Cardiac fibroblast (primary cell): ENCODE results near the gene SMNDC1.

Source experiments
- DNase-seq, 2 donors: peaks; one replicate each; pipeline versions ENCODE4 v3.0.0 to v3.0.0-alpha.2; 2010; ENCODE audit warnings: low read depth in 2 of 2
- H3K4me3 ChIP-seq, 2 donors: replicated peaks in 1 of 2; 1 replicate in 1 of 2; 2 replicates in 1 of 2; pipeline ENCODE4 v1.5.1; 2011; ENCODE audit warnings: low read depth in 2 of 2, low read length in 2 of 2, mild to moderate bottlenecking in 2 of 2, moderate library complexity in 1 of 2
- TF ChIP-seq, protein P1 (sequence below): IDR thresholded peaks from one replicate; pipeline ENCODE4 v1.5.1; 2011; ENCODE audit warnings: low read depth, mild to moderate bottlenecking, low read length, inconsistent platforms

Gene SMNDC1

GRCh38 chr10:110286841-110287240, 17.9 kb downstream of the SMNDC1 start:
- DNase-seq = no peak
- TF ChIP-seq, protein P1, sequence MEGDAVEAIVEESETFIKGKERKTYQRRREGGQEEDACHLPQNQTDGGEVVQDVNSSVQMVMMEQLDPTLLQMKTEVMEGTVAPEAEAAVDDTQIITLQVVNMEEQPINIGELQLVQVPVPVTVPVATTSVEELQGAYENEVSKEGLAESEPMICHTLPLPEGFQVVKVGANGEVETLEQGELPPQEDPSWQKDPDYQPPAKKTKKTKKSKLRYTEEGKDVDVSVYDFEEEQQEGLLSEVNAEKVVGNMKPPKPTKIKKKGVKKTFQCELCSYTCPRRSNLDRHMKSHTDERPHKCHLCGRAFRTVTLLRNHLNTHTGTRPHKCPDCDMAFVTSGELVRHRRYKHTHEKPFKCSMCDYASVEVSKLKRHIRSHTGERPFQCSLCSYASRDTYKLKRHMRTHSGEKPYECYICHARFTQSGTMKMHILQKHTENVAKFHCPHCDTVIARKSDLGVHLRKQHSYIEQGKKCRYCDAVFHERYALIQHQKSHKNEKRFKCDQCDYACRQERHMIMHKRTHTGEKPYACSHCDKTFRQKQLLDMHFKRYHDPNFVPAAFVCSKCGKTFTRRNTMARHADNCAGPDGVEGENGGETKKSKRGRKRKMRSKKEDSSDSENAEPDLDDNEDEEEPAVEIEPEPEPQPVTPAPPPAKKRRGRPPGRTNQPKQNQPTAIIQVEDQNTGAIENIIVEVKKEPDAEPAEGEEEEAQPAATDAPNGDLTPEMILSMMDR = no peak
- H3K4me3 ChIP-seq = no peak overlapping the region

DNA sequence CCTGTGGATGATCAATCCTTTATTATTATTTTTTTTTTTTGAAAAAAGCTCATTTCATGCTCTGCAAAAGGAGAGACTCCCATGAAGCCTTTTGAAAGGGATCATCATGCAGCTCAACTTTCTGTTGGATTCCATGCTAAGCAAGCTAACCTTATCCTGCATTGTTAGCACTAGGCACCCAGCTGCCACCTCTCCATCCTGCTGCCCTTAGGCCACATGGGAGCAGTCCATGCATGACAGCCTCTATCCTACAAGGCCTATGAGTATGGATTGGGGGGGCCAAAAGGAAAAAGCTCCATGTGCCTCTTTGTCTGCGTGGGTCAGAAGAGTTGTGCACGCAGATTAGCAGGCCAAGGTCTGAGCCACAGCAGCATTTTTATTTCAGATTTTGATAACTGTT, 19.2 kb downstream of the SMNDC1 start:
- TF ChIP-seq, protein P1 = no peak
- H3K4me3 ChIP-seq = no peak overlapping the region
- DNase-seq = no peak

DNA sequence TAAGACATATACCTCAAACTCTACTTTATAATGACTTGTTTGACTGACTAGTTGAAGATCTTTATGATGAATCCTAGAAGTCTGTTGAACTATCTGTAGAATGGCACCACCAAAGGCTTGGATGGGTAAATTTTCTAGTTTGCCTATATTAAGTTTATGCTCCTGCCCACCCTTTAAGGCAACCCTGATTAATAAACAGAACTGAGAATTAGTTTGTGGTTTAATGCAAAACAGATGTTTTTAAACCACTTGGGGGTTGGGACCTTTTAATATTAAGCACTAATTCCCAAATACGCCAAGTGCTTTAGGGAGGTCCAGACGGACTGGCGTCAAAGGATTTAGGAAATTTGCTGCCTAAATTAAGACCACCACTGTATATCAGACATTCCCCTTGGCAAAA, 20.5 kb downstream of the SMNDC1 start:
- no peak overlapping the region for H3K4me3 ChIP-seq
- no peak for DNase-seq
- TF ChIP-seq, protein P1 = no peak

DNA sequence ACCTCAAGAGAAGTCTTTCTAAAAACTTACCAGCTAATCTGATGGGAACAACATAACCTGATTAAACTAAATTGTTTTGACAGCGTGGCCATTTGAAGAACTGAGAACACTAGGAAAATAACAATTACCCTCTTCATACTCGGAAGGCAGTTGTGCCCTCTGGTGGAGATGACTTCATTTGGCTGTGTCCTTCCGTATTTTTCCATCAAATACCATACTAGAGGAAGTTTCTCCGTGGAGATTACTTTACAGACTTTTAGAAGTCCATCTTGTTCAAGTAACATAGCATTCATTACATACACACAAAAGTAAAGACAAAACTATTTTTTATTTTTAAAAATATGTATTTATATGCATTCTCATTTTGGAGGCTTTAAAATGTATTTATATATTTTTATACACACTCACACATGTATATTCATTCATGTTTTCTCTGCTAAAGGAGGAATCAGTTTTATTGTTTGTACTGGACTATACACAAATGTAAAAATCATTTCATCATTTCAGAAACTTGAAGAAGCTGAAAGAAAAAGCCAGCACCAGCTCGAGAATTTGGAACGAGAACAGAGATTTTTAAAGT, 25.2 kb downstream of the SMNDC1 start:
- peak; percentile 83 to 84 for DNase-seq
- TF ChIP-seq, protein P1 = peak; percentile 81
- no peak overlapping the region for H3K4me3 ChIP-seq

GRCh38 chr10:110278562-110279406, 25.9 kb downstream of the SMNDC1 start:
- TF ChIP-seq, protein P1 = no peak
- DNase-seq = no peak
- no peak overlapping the region for H3K4me3 ChIP-seq

- no peak for DNase-seq
- TF ChIP-seq, protein P1 = no peak
Measured at GRCh38 chr10:110277591-110277990, 27.1 kb downstream of the SMNDC1 start.

More at GRCh38 chr10:110277591-110277990, 27.1 kb downstream of the SMNDC1 start:
- H3K4me3 ChIP-seq = no peak overlapping the region
